ENCODE results near the gene NPHP3.
"Not testable (repeated sequence)": the region's sequence is repeated elsewhere in the genome, so short reads cannot be mapped to it uniquely, and the experiment has no call there.

Gene NPHP3

DNA sequence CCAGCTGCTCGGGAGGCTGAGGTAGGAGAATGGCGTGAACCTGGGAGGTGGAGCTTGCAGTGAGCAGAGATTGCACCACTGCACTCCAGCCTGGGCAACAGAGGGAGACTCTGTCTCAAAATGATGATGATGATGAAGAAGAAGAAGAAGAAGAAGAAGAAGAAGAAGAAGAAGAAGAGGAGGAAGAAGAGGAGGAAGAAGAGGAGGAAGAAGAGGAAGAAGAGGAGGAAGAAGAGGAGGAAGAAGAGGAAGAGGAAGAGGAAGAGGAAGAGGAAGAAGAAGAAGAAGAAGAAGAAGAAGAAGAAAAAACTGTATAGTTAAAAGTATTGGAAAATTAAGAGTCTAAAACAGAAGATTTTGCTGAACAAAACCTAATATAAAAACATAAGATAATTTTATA, 80.8 kb downstream of the NPHP3 start:
- DNase-seq = not testable (repeated sequence)

DNA sequence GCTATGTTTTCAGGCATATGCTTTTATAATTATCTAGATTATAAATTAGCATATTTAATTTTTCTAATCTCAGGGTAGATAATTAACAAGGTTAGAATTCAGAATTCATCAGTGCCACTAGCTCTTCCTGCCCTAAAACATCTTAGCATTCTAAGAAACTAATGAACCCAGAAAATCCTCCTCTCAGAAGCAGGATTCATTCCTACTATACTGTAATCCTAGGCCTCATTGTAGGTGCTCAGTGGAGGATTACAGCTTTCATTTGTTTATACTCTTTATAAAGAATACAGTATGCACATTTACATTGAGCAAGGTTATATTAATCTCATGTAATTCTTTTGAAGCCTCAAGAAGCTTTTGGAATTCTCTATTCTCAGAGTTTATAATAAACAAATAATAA, 83.5 kb downstream of the NPHP3 start:
- DNase-seq = no peak

DNA sequence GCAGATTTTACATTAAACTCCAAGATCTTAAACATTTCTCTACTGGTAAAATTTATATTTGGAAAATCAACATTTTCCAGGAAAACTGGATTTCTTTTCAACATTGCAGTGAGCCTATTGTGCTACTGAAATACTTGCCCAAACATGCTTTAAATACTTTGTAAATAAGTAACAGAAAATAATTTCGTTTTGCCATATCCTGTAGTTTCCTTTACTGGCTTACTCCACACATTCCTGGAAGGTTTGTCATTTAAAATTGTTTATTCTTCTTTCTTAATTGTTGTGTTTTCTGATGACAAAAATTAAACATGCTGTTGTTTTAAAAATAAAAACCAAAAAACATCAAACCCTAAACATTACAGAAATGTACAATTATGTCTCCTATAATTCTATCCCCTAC, 84.6 kb downstream of the NPHP3 start:
- DNase-seq = no peak

DNA sequence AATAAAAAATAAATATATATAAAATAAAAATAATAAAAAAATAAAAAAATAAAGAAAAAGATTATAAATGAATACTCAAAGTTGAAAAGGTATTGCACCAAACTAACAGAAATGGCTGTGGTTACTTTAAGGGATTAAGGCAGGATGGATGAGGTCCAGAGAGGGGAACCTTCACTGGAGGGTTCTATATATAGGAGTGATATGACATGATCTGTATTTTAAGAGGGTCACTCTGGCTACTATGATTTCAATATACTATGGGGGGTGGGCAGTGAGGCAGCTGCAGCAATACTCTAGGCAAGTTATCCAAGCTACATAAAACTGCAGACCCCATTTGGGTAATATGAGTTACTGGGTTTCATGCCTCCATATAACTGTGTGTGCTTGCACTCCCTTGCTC, 87.2 kb downstream of the NPHP3 start:
- no peak for DNase-seq

Data from activated naive CD4-positive, alpha-beta T cell (primary cell).